ENCODE data around the gene UBASH3B. TPM values are rescaled to one million over a fixed set of nuclear protein-coding genes. Genes with fewer than 3 reads are reported as not detected.
A peak's percentile ranks its signal among the peaks of the same experiment; 100 is the strongest.

UBASH3B gene
- total RNA-seq, 1 experiment from 2014 or later: 10.3 TPM

DNA sequence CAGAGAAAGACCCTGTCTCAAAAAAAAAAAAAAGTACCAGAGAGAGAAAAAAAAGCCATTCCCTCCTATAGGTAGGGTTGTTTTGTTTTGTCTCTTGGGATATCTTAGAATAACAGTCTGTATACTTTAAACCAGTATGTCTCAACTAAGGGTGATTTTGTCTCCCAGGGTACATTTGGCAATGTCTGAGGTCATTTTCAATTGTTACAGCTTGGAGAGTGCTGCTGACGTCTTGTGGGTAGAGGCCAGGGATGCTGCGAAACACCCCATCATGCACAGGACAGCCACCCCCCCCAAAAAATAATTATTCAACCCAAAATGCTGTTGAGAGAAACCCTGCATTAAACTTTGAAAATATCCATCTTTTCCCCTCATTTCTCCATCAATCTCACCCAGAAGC, 126.7 kb downstream of the UBASH3B start:
- CTCF ChIA-PET: interaction anchor here (0.7 to 20.5 kb wide), 16 partner anchors 10 to 239 kb away, joined by 3 to 404 read pairs (median 4); no protein-coding TSS in a partner anchor
- BruUV-seq (replicated peaks): no TSS peak
- TF ChIP-seq CTCF (IDR thresholded peaks at IDR 0.05; ENCODE audit: unreplicated experiment): no peak
- POLR2A ChIA-PET: interaction anchor here (1.0 kb wide), 1 partner anchor 75 kb away, joined by 3 read pairs; no protein-coding TSS in a partner anchor
- Mint-ChIP-seq H3K27me3 (ENCODE audit: insufficient read depth, unreplicated experiment) (no peaks in the 10 kb centered on the region), H3K9me3 (ENCODE audit: unreplicated experiment) (no peaks in the 10 kb centered on the region), H3K27ac (ENCODE audit: low read depth, unreplicated experiment) (no peak overlapping the region), H3K4me3 (ENCODE audit: unreplicated experiment) (no peak overlapping the region), H3K4me1 (ENCODE audit: insufficient read depth, unreplicated experiment) (peaks cover 16% of the 10 kb centered on the region), H3K36me3 (ENCODE audit: insufficient read depth, unreplicated experiment) (peaks cover 19% of the 10 kb centered on the region)
- no peak for DNase-seq (ENCODE audit: unreplicated experiment)
- intact Hi-C loops (cut with micrococcal nuclease): no loop called here

- intact Hi-C loops (cut with micrococcal nuclease): no loop called here
- CTCF ChIA-PET: interaction anchor here (5.6 to 20.5 kb wide), 5 partner anchors 12 to 205 kb away, joined by 32 to 404 read pairs (median 75); no protein-coding TSS in a partner anchor
- peak; percentile 86 for DNase-seq (ENCODE audit: unreplicated experiment)
These were observed 128.9 kb downstream of the UBASH3B start for GRCh38 chr11:122784325-122784955.

GRCh38 chr11:122785031-122785541, 129.6 kb downstream of the UBASH3B start:
- peaks cover 12% of the 10 kb centered on the region for H3K36me3 Mint-ChIP-seq (ENCODE audit: insufficient read depth, unreplicated experiment)
- POLR2A ChIA-PET: interaction anchor here (0.7 to 0.8 kb wide), 2 partner anchors 130 to 626 kb away, joined by 3 read pairs; partner anchors contain the start of gene UBASH3B
- no peaks in the 10 kb centered on the region for H3K9me3 Mint-ChIP-seq (ENCODE audit: unreplicated experiment)
- peak overlapping the region; percentile 88 for H3K27ac Mint-ChIP-seq (ENCODE audit: low read depth, unreplicated experiment)
- intact Hi-C loops (cut with micrococcal nuclease): no loop called here
- no peak overlapping the region for H3K4me3 Mint-ChIP-seq (ENCODE audit: unreplicated experiment)
- DNase-seq (ENCODE audit: unreplicated experiment): no peak
- peaks cover 18% of the 10 kb centered on the region for H3K4me1 Mint-ChIP-seq (ENCODE audit: insufficient read depth, unreplicated experiment)
- no peak for TF ChIP-seq CTCF (IDR thresholded peaks at IDR 0.05; ENCODE audit: unreplicated experiment)
- BruUV-seq (replicated peaks): no TSS peak
- no peaks in the 10 kb centered on the region for H3K27me3 Mint-ChIP-seq (ENCODE audit: insufficient read depth, unreplicated experiment)
- CTCF ChIA-PET: interaction anchor here (6.2 to 20.5 kb wide), 4 partner anchors 11 to 158 kb away, joined by 32 to 404 read pairs (median 94); no protein-coding TSS in a partner anchor

More at GRCh38 chr11:122784325-122784955, 128.9 kb downstream of the UBASH3B start:
- Mint-ChIP-seq H3K27ac (ENCODE audit: low read depth, unreplicated experiment) (peak overlapping the region; percentile 88), H3K27me3 (ENCODE audit: insufficient read depth, unreplicated experiment) (no peaks in the 10 kb centered on the region), H3K4me3 (ENCODE audit: unreplicated experiment) (no peak overlapping the region), H3K36me3 (ENCODE audit: insufficient read depth, unreplicated experiment) (peaks cover 18% of the 10 kb centered on the region), H3K4me1 (ENCODE audit: insufficient read depth, unreplicated experiment) (peaks cover 18% of the 10 kb centered on the region), H3K9me3 (ENCODE audit: unreplicated experiment) (no peaks in the 10 kb centered on the region)
- BruUV-seq (replicated peaks): no TSS peak
- TF ChIP-seq CTCF (IDR thresholded peaks at IDR 0.05; ENCODE audit: unreplicated experiment): no peak
- POLR2A ChIA-PET: interaction anchor here (0.8 kb wide), 1 partner anchor 129 kb away, joined by 3 read pairs; the partner anchor contains the start of gene UBASH3B

GRCh38 chr11:122786896-122787295, 131.4 kb downstream of the UBASH3B start:
- DNase-seq (ENCODE audit: unreplicated experiment): no peak
- Mint-ChIP-seq H3K4me3 (ENCODE audit: unreplicated experiment) (no peak overlapping the region), H3K36me3 (ENCODE audit: insufficient read depth, unreplicated experiment) (peaks cover 7% of the 10 kb centered on the region), H3K9me3 (ENCODE audit: unreplicated experiment) (no peaks in the 10 kb centered on the region), H3K4me1 (ENCODE audit: insufficient read depth, unreplicated experiment) (peaks cover 20% of the 10 kb centered on the region), H3K27ac (ENCODE audit: low read depth, unreplicated experiment) (no peak overlapping the region), H3K27me3 (ENCODE audit: insufficient read depth, unreplicated experiment) (no peaks in the 10 kb centered on the region)
- no peak for TF ChIP-seq CTCF (IDR thresholded peaks at IDR 0.05; ENCODE audit: unreplicated experiment)
- ChIA-PET POLR2A (interaction anchor here (1.0 kb wide), 1 partner anchor 17 kb away, joined by 5 read pairs; no protein-coding TSS in a partner anchor), CTCF (interaction anchor here (0.6 to 20.5 kb wide), 6 partner anchors 10 to 228 kb away, joined by 3 to 404 read pairs (median 12); no protein-coding TSS in a partner anchor)
- no TSS peak for BruUV-seq (replicated peaks)
- intact Hi-C loops (cut with micrococcal nuclease): no loop called here
